AG09319 (cell line): ENCODE results near the gene FPGS.

Source experiments
- DNase-seq: peaks from one replicate; pipeline ENCODE4 v3.0.0-alpha.2; 2010; ENCODE audit warnings: low read depth; ENCODE audit errors: extremely low read depth
- CTCF ChIP-seq: IDR thresholded peaks from 2 replicates; pipeline ENCODE4 v1.5.1; 2011; ENCODE audit warnings: low read depth, mild to moderate bottlenecking, inconsistent platforms, low read length, moderate library complexity

The FPGS gene

GRCh38 chr9:127801955-127802575 is 617 bp upstream of the FPGS start:
- DNase-seq: no peak
- TF ChIP-seq CTCF: no peak; the same call in none of the 2 replicates

- no peak for TF ChIP-seq CTCF
- no peak for DNase-seq
Observed at GRCh38 chr9:127803507-127804352, 1.0 kb downstream of the FPGS start.

- DNase-seq: no peak
- TF ChIP-seq CTCF: peak; percentile 27
Observed at GRCh38 chr9:127805620-127806019, 2.9 kb downstream of the FPGS start.

- TF ChIP-seq CTCF: no peak
- DNase-seq: no peak
Observed at GRCh38 chr9:127806871-127807270, 4.2 kb downstream of the FPGS start.

- TF ChIP-seq CTCF: no peak
- DNase-seq: no peak
Observed at GRCh38 chr9:127808347-127809001, 5.8 kb downstream of the FPGS start.

GRCh38 chr9:127809002-127809539 is 6.4 kb downstream of the FPGS start:
- no peak for TF ChIP-seq CTCF

More at GRCh38 chr9:127809002-127809539, 6.4 kb downstream of the FPGS start:
- no peak for DNase-seq
